Endothelial cell of umbilical vein (primary cell): ENCODE data around the gene PAX2.

ENCODE experiments used
- CTCF ChIP-seq, 2 donors: IDR thresholded peaks; 1 replicate in 1 of 2; 2 replicates in 1 of 2; pipeline ENCODE4 v1.5.1; 2011; ENCODE audit warnings: low read length in 2 of 2, mild to moderate bottlenecking in 2 of 2, moderate library complexity in 2 of 2, control low read depth in 1 of 2, inconsistent platforms in 1 of 2, low read depth in 1 of 2; ENCODE audit not compliant: insufficient read depth in 1 of 2; ENCODE audit errors: extremely low read depth in 1 of 2
- EZH2 ChIP-seq: IDR thresholded peaks from 2 replicates; pipeline ENCODE4 v1.6.1; 2012; ENCODE audit warnings: borderline replicate concordance, low read depth, mild to moderate bottlenecking, moderate library complexity, low read length, inconsistent platforms; ENCODE audit not compliant: severe bottlenecking

- TF ChIP-seq EZH2 (no peak), CTCF (IDR thresholded peaks at IDR 0.05; ENCODE audit: extremely low read depth in 1 of 2, insufficient read depth in 1 of 2, low read depth in 1 of 2, low read length in 2 of 2) (no peak)
Measured at GRCh38 chr10:100784126-100784525, 38.7 kb downstream of the PAX2 start.
